ENCODE measurements around the gene LCN9. TPM values are rescaled to one million over a fixed set of nuclear protein-coding genes. Genes with fewer than 3 reads are reported as not detected.

Gene LCN9
- polyA plus RNA-seq, 1 donor (not counting 4 experiments of a cell fraction or from before 2014, with no cell fraction given), result not detected

DNA sequence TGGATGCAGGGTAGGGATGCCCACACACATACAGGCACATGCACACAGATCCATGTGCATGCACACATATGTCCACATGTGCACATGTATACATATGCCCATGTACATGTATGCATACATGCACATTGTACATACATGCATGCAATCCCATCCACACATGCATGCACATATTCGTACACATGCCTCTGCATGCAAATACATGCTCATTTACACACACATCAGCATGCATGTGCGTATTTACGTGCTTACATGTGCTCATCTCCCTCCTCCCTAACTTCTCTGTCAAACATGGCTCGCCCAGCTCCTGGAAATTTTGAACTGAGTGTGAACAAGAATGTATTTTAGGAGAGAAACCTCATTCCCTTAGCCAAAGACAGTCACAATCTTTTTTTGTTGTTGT lies 45.1 kb downstream of the LCN9 start:
- Histone ChIP-seq H3K79me2 (ENCODE audit: control insufficient read depth, insufficient read depth, low read length) (no peaks in the 10 kb centered on the region), H3K27ac (ENCODE audit: control insufficient read depth, insufficient read depth, low read length) (no peak overlapping the region), H3K4me2 (ENCODE audit: control insufficient read depth, extremely low read depth, insufficient read depth, low read depth, low read length) (no peak overlapping the region), H3K9me3 (ENCODE audit: control insufficient read depth, low read depth, low read length) (no peaks in the 10 kb centered on the region), H3K4me1 (ENCODE audit: control insufficient read depth, extremely low read depth, insufficient read depth, low read length) (no peaks in the 10 kb centered on the region), H3K9me1 (ENCODE audit: control insufficient read depth, extremely low read depth, insufficient read depth, low read length) (no peaks in the 10 kb centered on the region), H3K4me3 (ENCODE audit: control insufficient read depth in 2 of 3, extremely low read depth in 1 of 3, insufficient read depth in 2 of 3, low read depth in 1 of 3, low read length in 3 of 3) (no peak overlapping the region), H3K36me3 (ENCODE audit: control insufficient read depth in 2 of 2, extremely low read depth in 1 of 2, insufficient read depth in 2 of 2, low read length in 2 of 2) (no peaks in the 10 kb centered on the region), H3K9ac (ENCODE audit: control insufficient read depth, extremely low read depth, insufficient read depth, low read length) (no peak overlapping the region), H4K20me1 (ENCODE audit: control insufficient read depth, extremely low read depth, insufficient read depth, low read length) (peaks cover under 1% of the 10 kb centered on the region), H3K27me3 (ENCODE audit: control insufficient read depth, extremely low read depth, insufficient read depth, low read length) (peaks cover 17% of the 10 kb centered on the region), H2AFZ (ENCODE audit: control insufficient read depth, low read length) (no peak overlapping the region)
- no peak for FAIRE-seq
- DNase-seq (ENCODE audit: low read depth, low spot score), result no peak
- dilution Hi-C loops (cut with MboI; ENCODE audit: extremely low pct_ligation_motif_present, low sequenced_read_pairs), result no loop called here
- TF ChIP-seq, protein P1, sequence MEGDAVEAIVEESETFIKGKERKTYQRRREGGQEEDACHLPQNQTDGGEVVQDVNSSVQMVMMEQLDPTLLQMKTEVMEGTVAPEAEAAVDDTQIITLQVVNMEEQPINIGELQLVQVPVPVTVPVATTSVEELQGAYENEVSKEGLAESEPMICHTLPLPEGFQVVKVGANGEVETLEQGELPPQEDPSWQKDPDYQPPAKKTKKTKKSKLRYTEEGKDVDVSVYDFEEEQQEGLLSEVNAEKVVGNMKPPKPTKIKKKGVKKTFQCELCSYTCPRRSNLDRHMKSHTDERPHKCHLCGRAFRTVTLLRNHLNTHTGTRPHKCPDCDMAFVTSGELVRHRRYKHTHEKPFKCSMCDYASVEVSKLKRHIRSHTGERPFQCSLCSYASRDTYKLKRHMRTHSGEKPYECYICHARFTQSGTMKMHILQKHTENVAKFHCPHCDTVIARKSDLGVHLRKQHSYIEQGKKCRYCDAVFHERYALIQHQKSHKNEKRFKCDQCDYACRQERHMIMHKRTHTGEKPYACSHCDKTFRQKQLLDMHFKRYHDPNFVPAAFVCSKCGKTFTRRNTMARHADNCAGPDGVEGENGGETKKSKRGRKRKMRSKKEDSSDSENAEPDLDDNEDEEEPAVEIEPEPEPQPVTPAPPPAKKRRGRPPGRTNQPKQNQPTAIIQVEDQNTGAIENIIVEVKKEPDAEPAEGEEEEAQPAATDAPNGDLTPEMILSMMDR (optimal IDR thresholded peaks at IDR 0.05 in 1 of 3, IDR thresholded peaks at IDR 0.05 in 1 of 3, conservative IDR thresholded peaks at IDR 0.05 in 1 of 3; ENCODE audit: extremely low read depth in 1 of 3, insufficient read depth in 2 of 3, low read length in 3 of 3), result no peak
- no peak for TF ChIP-seq EZH2 (IDR thresholded peaks at IDR 0.05; ENCODE audit: low read length)

DNA sequence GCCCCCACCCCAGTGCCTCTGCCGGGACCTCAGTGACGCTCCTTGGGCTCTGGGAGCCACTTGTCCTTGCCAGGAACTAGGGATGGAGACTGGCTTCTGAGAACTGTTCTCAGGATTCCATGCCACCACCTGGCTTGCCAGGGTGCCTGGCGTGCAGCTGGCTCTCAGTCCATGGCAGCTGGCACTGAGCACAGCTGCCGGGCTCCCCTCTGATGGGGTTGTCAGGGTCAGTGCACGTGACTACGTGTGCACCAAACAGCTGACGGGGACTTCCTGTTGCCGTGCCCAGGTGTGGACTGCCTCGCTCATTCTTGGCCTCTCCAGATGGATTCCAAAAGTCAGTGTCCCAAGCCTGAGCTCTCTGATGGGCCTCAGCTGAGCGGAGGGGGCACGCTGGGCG lies 48.3 kb downstream of the LCN9 start:
- no peak overlapping the region for H3K27ac ChIP-seq (ENCODE audit: control insufficient read depth, insufficient read depth, low read length)
- H4K20me1 ChIP-seq (ENCODE audit: control insufficient read depth, extremely low read depth, insufficient read depth, low read length), result no peaks in the 10 kb centered on the region
- H3K9ac ChIP-seq (ENCODE audit: control insufficient read depth, extremely low read depth, insufficient read depth, low read length), result no peak overlapping the region
- TF ChIP-seq, protein P1 (optimal IDR thresholded peaks at IDR 0.05 in 1 of 3, IDR thresholded peaks at IDR 0.05 in 1 of 3, conservative IDR thresholded peaks at IDR 0.05 in 1 of 3; ENCODE audit: extremely low read depth in 1 of 3, insufficient read depth in 2 of 3, low read length in 3 of 3), result no peak
- TF ChIP-seq EZH2 (IDR thresholded peaks at IDR 0.05; ENCODE audit: low read length), result no peak
- H3K4me2 ChIP-seq (ENCODE audit: control insufficient read depth, extremely low read depth, insufficient read depth, low read depth, low read length), result no peak overlapping the region
- H3K79me2 ChIP-seq (ENCODE audit: control insufficient read depth, insufficient read depth, low read length), result no peaks in the 10 kb centered on the region
- no peaks in the 10 kb centered on the region for H3K4me1 ChIP-seq (ENCODE audit: control insufficient read depth, extremely low read depth, insufficient read depth, low read length)
- no peak overlapping the region for H2AFZ ChIP-seq (ENCODE audit: control insufficient read depth, low read length)
- no peaks in the 10 kb centered on the region for H3K36me3 ChIP-seq (ENCODE audit: control insufficient read depth in 2 of 2, extremely low read depth in 1 of 2, insufficient read depth in 2 of 2, low read length in 2 of 2)
- no peak for DNase-seq (ENCODE audit: low read depth, low spot score)
- no peaks in the 10 kb centered on the region for H3K9me1 ChIP-seq (ENCODE audit: control insufficient read depth, extremely low read depth, insufficient read depth, low read length)
- no peak overlapping the region for H3K4me3 ChIP-seq (ENCODE audit: control insufficient read depth in 2 of 3, extremely low read depth in 1 of 3, insufficient read depth in 2 of 3, low read depth in 1 of 3, low read length in 3 of 3)
- no peak for FAIRE-seq
- H3K27me3 ChIP-seq (ENCODE audit: control insufficient read depth, extremely low read depth, insufficient read depth, low read length), result peaks cover 38% of the 10 kb centered on the region
- H3K9me3 ChIP-seq (ENCODE audit: control insufficient read depth, low read depth, low read length), result no peaks in the 10 kb centered on the region
- dilution Hi-C loops (cut with MboI; ENCODE audit: extremely low pct_ligation_motif_present, low sequenced_read_pairs), result no loop called here
